Activated effector memory CD4-positive, alpha-beta T cell treated with Interleukin-2 at 50 U/mL for 16 hours (primary cell): ENCODE measurements around the gene GRB7.

Experiments
- DNase-seq: peaks from one replicate; pipeline ENCODE4 v3.0.0-alpha.2; 2020

The GRB7 gene

DNA sequence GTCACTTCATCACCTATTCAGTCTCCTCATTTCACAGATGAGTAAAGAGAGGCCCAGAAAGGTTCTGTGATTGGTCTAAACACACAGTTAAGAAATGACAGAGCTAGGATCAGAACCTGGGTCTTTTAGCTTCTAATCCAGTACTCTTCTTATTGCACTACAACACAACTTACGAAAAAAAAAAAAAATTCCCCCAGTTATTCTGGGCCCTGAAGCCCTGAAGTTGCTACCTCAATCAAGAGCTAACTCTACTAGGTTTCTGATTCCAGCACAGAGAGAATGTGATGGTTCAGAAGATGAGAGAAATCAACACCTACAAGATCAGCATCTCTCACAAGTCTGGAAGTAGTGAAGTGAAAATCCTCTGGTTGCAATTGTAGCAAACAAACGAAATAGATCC lies 37.3 kb downstream of the GRB7 start:
- DNase-seq, result no peak

DNA sequence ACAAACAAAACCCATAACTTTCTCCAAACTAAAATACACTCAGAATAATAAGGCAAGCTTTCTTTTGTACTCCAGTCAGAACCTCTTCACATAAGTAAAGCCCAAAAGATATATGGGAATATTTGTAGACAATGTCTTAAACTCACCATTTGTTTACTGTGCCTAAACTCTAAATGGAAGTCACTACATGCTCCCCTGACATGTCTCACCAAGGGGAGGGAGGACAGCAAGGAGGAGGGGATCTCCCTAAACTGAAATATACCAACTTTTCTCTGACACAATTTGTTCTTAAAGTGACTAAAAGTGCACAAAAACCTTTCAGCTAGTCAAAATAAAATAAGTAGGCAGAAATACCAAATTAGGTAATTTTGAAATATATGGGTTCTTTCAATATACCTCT lies 38.5 kb downstream of the GRB7 start:
- DNase-seq, result no peak

DNA sequence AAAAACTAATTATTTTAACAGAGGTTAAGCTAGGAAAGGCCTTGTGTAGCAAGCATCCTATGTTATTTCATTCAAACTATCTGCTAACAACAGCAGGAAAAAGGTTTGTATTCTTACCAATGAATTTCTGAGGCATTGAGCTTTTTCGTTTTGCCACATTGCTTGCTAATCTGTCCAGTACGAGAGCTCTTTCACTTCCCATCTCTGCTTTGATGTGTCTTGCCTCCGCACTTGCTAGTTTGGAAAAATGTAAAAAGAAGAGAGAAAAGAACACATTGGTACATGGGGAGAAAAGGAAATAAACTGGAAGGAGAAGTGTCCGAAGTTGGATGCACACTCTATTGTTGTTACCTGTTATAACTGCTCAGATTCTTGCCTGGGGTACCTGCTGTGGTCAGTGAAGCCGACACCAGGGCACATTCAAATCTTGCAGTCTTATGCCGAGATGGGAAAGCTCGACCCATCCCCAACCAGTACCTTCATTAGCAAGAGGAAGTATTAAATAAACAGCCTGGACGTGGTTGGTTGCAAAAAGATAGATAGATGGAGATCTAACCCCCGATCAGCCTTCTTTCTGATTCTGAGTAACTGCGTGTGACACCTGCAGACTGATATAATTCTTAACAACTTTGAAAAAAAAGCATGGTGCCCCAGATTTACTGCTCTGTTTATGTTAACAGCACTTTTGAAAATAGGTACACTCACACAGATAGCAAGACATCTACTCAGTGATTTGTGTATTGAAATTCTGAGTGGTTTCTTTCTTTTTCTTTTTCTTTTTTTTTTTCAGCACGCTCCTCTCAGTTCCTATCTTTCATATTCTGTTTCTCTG lies 40.0 kb downstream of the GRB7 start:
- DNase-seq, result no peak

DNA sequence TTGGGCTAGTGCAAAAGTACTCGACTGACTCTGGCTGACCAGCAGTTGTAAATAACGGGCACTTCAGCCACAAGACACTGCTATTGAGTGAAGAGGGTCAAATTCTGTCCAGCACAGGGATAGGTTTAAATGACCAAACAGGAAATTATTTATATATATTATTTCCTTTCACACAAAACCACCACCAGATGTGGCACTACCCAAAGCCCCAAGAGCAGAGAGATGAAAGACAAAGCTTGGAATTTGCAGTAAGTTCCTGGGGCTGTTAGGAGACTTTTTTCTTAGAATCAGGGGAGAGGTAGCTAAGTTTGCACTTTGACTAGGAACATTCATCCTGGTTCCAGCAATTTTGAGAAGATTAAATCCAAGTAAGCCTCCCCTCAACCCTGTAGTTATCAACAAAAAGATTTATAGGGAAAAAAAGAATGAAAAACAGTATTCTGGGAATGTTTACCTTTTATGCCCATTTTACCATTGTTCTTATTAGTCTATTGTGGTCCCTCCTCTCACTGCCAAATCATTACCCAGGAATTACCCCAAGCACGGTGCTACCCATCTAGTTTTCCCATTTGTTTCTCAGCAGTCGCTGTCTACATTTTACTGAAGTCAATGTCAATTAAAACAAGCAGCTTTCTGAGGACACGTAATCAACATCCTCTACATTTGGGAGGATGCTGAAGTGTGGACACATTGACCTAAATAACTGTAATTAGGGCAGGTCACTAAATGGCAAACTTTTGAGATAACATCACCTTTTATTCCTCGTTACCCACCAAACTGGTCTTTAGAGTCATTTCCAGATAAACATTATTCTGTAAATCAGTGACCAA lies 43.5 kb downstream of the GRB7 start:
- no peak for DNase-seq

DNA sequence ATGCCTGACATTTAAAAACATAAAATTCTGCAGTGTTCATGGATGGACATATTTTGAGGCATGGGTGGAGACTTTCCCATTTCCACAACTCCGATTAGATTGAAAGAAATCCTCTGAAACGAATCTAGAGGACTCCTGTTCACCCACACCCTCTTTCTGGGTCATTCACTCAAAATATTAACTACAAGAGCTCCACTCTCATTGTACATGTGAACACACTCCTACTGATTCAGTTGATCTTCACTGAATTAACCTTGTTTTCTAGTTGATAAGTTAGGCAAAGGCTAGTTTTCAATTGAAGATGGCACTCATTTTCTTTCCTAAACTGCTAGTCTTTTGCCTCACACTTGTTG lies 44.1 kb downstream of the GRB7 start:
- no peak for DNase-seq

DNA sequence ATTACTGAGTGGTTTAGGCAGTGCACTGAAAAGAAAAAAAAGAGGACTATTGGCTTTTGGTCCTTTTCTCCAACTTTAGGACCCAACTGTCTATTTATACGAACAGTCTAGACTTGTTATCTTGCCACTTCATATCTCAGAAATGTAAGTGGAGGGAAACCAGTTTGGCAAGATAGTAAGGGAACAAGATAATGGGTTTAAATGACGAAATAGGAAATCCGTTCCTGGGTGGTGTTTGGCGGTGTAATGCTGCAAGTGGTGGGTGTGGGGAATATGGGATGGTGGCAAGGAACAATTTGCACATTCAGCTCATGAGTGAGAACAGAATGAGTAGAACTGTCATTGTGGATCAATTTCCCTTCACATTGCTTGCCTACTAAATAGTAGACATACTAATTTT lies 44.7 kb downstream of the GRB7 start:
- DNase-seq, result no peak

DNA sequence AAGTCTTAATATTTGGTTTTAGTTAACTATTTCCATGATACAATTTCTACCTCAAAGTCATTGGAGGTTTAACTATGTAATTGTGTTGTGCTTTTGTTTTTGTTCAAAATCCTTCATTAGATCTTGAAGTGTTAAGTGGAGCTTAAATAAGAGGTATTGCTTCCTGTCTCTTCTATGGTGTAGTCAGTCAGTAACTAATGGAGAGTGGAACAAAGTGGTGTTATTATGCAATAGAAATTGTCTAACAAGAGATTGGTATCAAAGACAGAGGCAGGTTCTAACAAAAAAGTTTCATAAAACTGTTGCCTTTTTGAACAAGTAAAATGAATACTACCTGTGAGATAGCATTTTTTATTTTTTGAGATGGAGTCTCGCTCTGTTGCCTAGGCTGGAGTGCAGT lies 45.2 kb downstream of the GRB7 start:
- no peak for DNase-seq

DNA sequence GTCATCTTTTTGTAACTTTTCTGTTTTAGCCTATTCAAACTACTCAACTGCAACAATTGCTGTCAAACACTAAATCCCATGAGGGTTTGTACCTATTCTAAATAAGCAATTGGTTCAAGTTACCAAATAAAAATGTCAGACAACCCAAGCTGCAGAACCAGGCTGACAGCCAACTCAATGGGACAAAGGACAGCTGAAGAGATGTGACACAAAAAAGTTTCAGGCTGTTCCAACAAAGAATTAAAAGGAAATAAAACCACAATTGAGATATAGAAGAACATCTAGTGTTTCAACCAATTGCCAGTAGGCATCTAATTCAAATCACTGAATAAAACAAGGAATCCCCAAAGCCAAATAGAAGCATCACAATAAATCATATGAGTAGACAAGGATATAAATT lies 49.3 kb downstream of the GRB7 start:
- no peak for DNase-seq

DNA sequence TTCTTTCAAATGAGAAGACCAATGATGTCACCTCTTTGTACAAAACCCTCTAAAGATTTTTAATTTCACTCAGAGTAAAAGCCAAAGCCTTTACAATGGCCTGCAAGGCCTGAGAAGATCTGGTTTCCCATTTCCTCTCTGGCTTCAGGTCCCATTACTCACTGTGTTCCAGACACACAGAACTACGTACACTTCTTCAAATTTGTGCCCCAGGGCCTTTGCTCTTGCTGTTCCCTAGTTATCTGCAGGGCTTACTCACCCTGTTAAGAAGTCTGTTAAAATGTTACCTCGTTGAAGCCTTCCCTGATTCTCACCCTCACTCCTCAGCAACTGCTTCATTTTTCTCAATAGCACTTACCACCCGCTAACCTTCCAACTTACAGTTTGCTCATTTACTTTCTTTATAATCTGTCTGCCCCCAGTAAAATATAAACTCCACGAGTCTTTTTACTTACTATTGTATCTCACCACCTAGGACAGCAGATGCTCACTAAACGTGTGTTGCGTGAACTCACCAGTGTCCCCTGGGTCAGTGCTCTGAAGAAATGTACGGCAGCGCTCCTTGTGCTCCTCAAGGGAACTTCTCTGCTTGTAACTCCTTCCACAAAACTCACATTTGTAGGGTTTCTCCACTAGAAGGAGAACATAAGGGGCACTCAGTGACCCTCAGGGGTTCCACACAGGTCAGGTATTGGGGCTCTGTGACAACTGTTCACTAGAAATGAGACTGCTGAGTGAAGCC lies 50.2 kb downstream of the GRB7 start:
- DNase-seq, result no peak

DNA sequence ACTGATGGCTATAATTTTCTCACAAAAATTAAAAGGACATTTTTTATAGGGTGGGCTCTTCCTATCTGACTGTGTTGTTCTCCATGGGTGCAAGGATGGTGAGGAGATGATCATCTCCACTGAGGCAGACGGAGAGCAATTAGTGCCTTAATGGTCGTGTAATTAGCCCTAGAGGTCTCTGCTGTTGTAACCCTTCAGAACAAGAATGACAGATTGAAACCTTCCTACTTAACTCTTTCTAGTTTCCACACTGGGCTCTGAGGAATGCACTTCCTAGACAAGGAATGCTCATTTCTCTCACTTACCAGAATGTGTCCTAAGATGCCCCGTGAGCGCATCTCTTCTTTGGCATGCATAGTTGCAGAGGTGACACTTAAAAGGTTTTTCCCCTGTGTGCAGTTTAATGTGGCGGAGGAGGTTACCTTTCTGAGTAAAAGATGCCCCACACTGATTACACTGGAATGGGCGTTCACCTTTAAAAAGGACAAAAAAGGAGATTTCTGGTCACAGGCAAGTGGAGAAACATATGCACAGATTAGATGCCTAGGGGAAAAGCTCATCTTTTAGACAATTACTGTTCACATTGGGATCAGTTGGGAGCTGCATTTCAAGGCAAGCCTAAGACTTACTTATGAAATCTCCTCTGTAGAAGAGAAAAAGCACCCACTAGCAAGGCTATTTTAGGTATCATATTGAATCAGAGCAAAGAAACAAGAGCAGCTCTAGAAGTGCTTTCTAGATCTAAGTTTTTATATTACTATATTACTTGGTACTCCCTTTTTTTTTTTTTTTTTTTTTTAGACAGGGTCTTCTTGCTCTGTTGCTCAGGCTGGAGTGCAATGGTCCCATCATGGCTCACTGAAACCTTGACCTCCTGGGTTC lies 53.6 kb downstream of the GRB7 start:
- no peak for DNase-seq

DNA sequence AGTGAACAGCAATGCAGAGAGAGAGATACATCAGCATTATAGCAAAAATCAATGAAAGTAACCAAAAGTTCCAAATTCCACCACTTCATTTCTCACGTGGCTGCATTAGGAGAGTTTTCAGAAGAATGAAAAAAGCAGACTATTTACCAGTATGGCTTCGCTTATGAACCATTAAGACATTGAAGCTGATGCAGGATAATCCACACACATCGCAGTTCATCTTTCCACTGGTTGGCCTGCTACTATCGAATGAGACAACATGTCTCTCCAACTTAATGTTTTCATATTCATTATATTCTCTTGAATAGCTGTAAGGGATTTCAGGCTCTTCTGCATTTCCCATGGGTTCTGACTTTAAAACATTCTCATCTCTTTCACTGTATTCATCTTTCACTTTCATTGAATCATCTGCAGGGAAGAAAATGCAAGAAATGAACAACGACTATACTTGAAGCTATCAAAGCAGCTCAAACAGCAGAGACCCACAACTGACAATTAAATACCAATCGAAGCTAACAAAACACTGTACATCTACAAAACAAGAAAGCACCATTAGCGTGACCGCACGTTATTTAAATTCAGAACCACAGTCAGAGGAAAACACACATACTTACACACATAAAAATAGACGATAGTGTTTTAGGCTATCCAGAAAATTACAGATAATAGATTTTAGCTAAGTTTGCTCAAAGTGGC lies 54.9 kb downstream of the GRB7 start:
- no peak for DNase-seq

DNA sequence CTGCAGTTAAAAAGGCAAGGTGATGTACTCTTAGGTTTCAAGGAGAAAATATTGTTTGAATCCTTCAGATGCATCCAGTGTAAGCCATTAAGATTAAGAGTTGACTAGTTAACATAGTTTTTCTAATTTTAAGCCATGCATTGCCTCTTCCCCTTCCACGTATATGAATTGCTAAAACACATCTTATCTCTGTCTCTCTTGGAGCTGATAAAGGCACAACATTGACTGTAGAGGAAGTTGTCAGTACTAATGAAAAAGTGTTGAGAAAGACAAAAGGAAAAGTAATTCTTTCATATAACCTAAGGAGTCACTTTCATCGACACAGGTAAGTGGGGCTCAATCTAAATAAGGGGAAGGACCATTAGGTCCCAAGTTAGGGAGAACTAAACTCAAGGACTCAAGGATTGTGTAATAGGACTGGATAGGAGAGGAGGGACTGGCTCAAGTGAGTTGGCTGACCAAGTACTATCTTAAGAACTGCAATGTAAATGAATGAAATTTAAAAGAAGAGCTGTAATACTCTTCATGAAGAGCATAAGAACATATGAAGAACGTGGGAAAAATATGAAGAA lies 55.6 kb downstream of the GRB7 start:
- DNase-seq, result no peak

DNA sequence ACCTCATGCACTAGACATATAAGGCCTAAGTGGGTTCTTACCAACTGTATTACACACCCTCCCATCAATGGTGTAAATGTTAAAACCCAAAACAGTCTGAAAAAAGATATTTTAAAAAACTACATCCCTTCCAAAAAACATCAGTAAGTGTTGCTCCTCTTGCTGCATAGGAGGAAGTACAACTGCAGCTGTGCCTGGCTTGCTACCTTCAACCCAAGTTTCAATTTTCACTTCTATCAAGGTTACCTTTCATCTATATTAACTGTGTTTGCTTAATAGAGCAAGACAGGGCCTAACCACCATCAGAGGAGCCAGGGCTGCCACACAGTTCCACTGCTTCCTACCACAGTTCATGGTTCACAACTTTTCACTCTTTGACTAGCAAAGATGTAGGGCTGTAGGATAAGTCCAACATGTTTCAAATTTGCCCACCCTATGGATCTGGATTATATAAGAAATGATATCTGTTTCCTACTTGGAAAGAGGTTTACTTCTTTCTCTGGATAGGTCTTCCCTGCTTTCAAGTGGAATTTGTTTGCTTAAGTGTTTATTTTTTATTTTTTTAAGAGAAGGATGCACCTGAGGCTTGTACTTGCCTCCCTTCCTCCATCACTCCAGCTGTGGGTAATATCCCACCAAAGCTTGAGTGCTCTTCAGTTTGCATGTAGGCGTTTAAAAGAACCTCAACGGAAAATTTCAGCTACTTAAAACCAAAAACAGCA lies 56.7 kb downstream of the GRB7 start:
- no peak for DNase-seq
